ENCODE results near the gene RNF144A.
"Not testable (repeated sequence)": the region's sequence is repeated elsewhere in the genome, so short reads cannot be mapped to it uniquely, and the experiment has no call there.

Gene RNF144A

DNA sequence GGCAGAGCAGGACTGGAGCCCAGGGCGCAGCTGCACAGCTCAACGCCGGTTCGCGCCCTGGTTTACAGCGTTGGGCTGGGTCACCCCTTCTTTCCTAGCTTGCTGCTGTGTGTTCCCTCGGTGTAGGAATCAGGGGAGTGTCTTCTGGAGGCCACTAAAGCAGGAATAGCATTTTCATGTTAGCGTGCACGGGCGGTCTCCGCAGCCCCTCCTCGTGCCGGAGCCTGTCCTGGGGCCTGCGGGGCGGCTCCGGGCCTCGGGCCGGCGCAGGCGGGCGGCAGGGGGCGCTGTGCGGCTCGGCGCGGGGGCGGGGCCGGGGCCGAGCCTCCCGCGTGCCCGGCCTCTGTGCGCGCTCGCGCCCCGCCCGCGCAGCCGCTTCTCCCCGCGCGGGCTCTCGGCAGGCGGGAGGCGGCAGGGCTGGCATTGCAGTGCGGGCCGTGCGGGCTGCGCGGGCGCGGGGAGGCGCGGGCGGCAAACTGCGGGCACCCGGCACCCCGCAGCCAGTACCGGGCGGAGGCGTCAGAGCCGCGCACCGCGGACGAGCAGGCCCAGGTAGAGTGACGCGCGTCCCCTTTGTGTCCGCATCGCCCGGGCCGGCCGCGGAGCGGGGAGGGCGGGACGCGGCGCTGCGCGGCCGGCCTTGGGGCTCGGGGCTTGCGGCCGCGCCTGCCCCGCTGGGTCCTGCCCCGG lies at the start of gene RNF144A:
TSS of gene RNF144A (plus strand) at position 342 of the 690 bp plus-strand sequence. CDS start 79,515 bp downstream, outside the sequence.
- DNase-seq (ENCODE audit: low spot score), result peak; percentile 83

DNA sequence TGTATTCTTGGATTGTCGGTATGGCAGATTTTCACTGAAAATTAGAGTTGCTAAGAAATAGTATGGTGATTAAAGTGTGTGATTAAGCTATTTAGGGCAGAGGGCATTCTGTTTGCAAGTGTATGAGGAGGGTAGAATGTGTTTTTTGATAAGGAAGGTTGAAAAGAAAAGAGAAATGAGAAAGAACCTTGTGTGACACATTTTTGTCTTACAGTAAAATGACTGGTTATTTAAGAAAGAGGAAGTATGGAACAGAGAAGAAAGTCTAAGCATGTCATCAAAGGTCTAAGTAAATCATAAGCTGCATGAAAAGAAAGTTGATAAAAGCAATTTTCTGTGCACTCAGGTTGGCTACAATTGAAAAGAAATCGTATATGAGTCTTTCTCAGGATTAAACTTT lies 44.8 kb upstream of the RNF144A start:
- no peak for DNase-seq (ENCODE audit: low spot score)

GRCh38 chr2:6874032-6874431 lies 43.2 kb upstream of the RNF144A start:
- DNase-seq (ENCODE audit: low spot score), result no peak

- no peak for DNase-seq (ENCODE audit: low spot score)
These were observed 40.9 kb upstream of the RNF144A start for GRCh38 chr2:6876309-6876708.

GRCh38 chr2:6877402-6878304 lies 39.6 kb upstream of the RNF144A start, which contains the start of gene RSAD2:
Gene RSAD2, plus strand, starts transcription at chr2:6877777. Its CDS starts 24 bp downstream, at chr2:6877801.
- DNase-seq (ENCODE audit: low spot score), result no peak

GRCh38 chr2:6878549-6878948 lies 38.7 kb upstream of the RNF144A start:
- DNase-seq (ENCODE audit: low spot score), result no peak

GRCh38 chr2:6879011-6879410 lies 38.2 kb upstream of the RNF144A start:
- DNase-seq (ENCODE audit: low spot score), result no peak

DNA sequence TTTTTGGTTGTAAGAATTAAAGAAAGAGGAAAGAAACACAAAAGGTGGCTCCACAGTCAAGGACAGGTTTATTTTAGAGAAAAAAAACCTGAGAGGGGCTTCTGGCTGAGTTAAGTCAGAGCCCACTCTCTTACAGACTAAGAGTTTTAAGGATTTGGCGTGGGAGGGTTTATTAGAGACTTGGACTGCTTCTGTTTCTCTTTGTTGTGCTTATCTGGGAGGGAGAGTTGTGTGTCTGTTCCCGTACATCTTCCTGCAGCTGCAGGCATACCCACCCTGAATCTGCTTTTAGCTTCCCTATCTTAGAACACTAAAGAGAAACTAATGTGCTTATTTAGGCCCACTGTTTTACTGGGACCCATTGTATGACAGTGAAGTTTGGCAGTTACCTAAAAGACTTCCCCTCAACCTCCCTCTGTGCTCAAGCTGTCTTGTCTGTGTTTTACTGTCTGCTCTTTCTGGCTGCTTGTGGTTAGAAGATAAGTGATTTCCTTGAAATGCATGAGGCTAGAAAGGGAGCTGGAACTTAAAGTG lies 36.9 kb upstream of the RNF144A start:
- DNase-seq (ENCODE audit: low spot score), result no peak

GRCh38 chr2:6881046-6881445 lies 36.2 kb upstream of the RNF144A start:
- DNase-seq (ENCODE audit: low spot score), result no peak

- no peak for DNase-seq (ENCODE audit: low spot score)
These were observed 35.7 kb upstream of the RNF144A start for GRCh38 chr2:6881516-6881915.

DNA sequence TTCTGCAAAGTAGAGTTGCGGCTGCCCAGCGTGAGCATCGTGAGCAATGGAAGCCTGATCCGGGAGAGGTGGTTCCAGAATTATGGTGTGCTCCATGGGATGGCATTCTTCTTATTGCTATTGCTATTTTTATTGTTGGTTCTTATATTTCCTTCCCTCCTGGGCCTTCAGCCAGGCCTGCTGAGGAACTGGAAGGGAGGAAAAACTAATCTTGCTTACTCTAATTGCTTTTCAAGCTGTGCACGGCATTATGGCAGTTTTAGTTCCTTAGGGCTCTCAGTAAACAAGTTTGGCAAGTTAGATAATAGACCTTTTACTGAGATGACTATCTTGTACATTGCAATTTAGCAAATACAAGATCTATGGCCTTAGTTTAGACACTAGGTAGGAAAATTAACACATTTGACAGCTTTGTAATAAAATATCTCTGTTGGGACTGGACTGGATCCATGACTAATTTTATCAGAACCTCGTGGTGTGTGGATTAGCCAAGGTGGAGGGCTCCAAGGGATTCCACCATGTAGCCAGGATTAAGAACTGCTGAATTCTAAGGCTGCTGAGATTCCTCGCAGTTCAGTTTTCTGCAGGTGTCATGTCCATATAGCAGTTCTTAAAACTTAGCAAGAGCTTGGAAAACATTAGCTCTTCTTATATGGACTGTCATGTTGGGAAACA lies 33.6 kb upstream of the RNF144A start:
- DNase-seq (ENCODE audit: low spot score), result no peak

DNA sequence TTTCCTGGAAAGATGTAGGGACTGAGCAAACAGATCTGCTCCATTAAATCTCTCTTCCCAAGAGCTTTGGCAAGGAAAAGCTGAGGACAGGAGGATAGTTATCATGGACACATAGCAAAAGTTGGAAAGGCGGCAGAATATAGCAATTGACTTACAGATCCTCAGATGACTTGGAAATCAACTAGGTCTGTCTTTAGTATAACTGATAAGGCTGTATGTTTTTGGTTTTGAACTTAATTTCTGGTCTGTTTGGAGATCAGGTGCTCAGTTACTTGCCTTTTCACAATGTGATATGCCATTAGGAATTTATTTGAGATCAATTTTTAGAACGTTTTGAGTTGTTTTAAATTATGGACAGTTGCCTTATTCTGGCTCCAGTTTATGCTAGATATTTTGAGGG lies 31.7 kb upstream of the RNF144A start:
- DNase-seq (ENCODE audit: low spot score), result no peak

DNA sequence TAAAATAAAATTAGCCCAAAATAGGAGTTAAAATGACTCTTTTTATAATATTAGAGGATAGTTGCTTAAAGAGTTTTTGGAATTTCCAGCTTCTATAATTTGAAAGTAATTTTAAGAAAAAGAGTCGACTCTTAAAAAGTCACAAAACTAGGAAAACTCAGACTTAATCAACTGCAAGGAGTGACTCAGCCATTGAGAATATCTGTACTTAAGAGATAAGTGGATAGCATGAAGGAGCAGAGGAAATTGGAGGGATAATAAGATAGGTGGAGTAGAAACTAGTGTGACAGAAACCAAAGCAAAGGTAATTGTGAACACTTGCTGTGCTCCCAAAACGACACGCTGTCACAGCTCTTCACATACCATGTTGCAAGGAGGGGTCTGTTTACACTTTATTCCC lies 31.2 kb upstream of the RNF144A start:
- no peak for DNase-seq (ENCODE audit: low spot score)

DNA sequence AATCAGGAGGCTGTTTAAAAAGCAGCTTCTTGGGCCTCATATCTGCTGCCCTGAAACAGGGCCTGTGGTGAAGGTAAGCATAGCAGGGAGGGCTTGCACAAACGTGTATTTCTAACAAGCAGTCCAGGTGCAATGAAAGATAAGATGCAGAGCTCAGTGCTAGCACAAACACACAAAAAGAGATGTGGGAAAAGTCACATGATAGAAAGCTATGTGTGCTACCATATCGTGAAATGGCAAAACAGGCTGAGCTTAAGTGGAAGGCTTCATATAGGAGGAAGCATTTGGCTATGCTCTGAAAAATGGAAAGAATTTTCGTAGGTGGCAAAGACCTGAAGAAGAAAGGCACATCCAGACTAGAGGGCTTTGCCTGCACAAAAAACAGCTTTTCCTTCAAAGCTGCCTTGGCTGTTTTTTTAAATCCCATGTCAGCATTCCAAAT lies 29.4 kb upstream of the RNF144A start:
- DNase-seq (ENCODE audit: low spot score), result no peak

- no peak for DNase-seq (ENCODE audit: low spot score)
These were observed 28.5 kb upstream of the RNF144A start for GRCh38 chr2:6888724-6889123.

- DNase-seq (ENCODE audit: low spot score), result no peak
These were observed 23.2 kb upstream of the RNF144A start for GRCh38 chr2:6893876-6894482.

DNA sequence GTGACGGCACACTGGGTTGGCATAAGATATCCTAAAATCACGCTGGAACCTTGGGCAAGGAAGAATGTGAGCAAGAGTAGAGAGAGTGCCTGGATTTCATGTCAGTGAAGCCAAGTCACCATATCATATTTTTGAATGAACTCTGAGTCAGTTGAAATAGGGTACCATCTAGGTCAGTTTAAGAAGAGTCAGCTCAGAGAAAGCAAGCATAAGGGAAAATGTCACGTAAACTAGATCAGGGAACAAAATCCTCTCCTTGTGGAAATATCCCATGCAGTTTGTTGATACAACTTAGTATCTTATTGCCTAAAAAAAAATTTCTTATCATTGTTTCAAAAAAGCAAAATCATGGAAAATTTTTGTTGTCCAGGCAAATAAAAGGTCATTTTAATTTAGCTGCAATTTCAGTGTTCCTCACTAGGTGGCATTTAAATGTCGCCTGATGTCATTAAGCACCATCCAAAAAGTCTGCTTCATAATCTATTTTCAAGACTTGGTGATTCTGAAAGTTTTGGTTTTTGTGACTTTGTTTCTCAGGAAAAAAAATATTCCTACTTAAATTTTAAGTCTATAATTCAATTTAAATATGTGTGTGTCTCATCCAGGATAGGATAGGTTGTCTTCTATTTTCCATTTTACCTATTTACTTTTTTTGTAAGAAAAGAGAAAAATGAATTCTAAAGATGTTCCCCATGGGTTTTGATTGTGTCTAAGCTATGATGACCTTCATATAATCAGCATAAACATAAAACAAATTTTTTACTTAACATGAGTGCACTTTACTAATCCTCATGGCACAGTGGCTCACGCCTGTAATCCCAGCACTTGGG lies 20.1 kb upstream of the RNF144A start:
- DNase-seq (ENCODE audit: low spot score), result no peak

GRCh38 chr2:6902581-6902980 lies 14.6 kb upstream of the RNF144A start:
- DNase-seq (ENCODE audit: low spot score), result not testable (repeated sequence)

- DNase-seq (ENCODE audit: low spot score), result no peak
These were observed 11.5 kb upstream of the RNF144A start for GRCh38 chr2:6905668-6906067.

- DNase-seq (ENCODE audit: low spot score), result no peak
These were observed 11.0 kb upstream of the RNF144A start for GRCh38 chr2:6906165-6906741.

- no peak for DNase-seq (ENCODE audit: low spot score)
These were observed 8.9 kb upstream of the RNF144A start for GRCh38 chr2:6908291-6908690.
